Measurements from ENCODE around the gene PIP5K1C.

GRCh38 chr19:3644351-3645066 lies 55.8 kb downstream of the PIP5K1C start:
- TF ChIP-seq ZBTB7A (IDR thresholded peaks at IDR 0.05; ENCODE audit: borderline replicate concordance, control insufficient read depth, low read depth, low read length), result no peak
- TF ChIP-seq ZNF133 (CRISPR knock-in tag; IDR thresholded peaks at IDR 0.05), result no peak
- TF ChIP-seq ZNF740 (CRISPR knock-in tag; IDR thresholded peaks at IDR 0.05), result no peak
- TF ChIP-seq ZNF740 (tag; IDR thresholded peaks at IDR 0.05), result no peak
- TF ChIP-seq TCF15 (CRISPR knock-in tag; IDR thresholded peaks at IDR 0.05), result no peak
- TF ChIP-seq POLR2A (conservative IDR thresholded peaks at IDR 0.05), result no peak
- no peak for TF ChIP-seq ZC3H4 (CRISPR knock-in tag; IDR thresholded peaks at IDR 0.05; ENCODE audit: borderline replicate concordance)
- no peak for TF ChIP-seq ZNF217 (CRISPR knock-in tag; IDR thresholded peaks at IDR 0.05)
- TF ChIP-seq FOXP4 (CRISPR knock-in tag; IDR thresholded peaks at IDR 0.05; ENCODE audit: borderline replicate concordance), result no peak
